Uterus (tissue), 2 donors: ENCODE results near the gene CHCHD4.

Experiments
- CTCF ChIP-seq, 4 experiments: fragments of 200-600 bp in 2 of 4; fragments of 450-650 bp in 2 of 4; sonication (generic) in 2 of 4; IDR thresholded peaks; one replicate each; pipeline ENCODE4 v1.5.1; 2016 to 2019; ENCODE audit warnings: antibody characterized with exemption in 4 of 4, mild to moderate bottlenecking in 2 of 4, moderate library complexity in 1 of 4
- POLR2A ChIP-seq, 2 donors: fragments of 450-650 bp; IDR thresholded peaks; one replicate each; pipeline ENCODE4 v1.6.1; 2016; ENCODE audit warnings: antibody characterized with exemption in 2 of 2, mild to moderate bottlenecking in 1 of 2, moderate library complexity in 1 of 2

- no peak for TF ChIP-seq CTCF (IDR thresholded peaks at IDR 0.05)
- no peak for TF ChIP-seq POLR2A (IDR thresholded peaks at IDR 0.05)
Observed at GRCh38 chr3:14169871-14170270, 45.2 kb upstream of the CHCHD4 start.
